Measurements from ENCODE around the gene MYCBPAP.

Gene MYCBPAP

DNA sequence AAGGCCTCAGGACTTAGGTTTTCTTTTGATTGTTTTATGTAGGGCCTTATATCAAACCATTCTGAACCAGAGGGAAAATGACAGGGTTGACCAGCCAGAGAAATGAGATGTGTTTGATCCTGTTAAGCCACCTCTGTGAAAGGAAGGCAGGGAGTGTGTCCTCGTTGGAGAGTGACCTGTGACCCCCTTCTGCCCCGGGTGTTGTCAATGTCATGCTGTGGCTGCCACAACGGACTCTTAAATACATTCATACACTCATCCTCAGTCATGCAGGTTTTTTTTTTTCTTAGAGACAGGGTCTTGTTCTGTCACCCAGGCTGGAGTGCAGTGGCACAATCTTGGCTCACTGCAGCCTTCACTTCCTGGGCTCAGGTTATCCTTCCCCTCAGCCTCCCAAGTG lies 6.1 kb downstream of the MYCBPAP start:
- no peaks in the 10 kb centered on the region for H3K4me1 ChIP-seq (ENCODE audit: control insufficient read depth, low read depth, low read length)
- H3K27ac ChIP-seq (ENCODE audit: low read depth, low read length): no peak overlapping the region
- no peak overlapping the region for H2BK120ac ChIP-seq (ENCODE audit: low read depth, low read length)
- H3K4me2 ChIP-seq (ENCODE audit: low read length): no peak overlapping the region
- H3K18ac ChIP-seq (ENCODE audit: low read length): no peak overlapping the region
- H3K9ac ChIP-seq (ENCODE audit: low read length): no peak overlapping the region
- H3K4ac ChIP-seq (ENCODE audit: low read depth, low read length): no peak overlapping the region
- H3K27me3 ChIP-seq (ENCODE audit: insufficient read depth, low read length, poor library complexity): no peaks in the 10 kb centered on the region
- H3K56ac ChIP-seq (ENCODE audit: low read length): no peak overlapping the region
- H3K79me1 ChIP-seq (ENCODE audit: low read length): no peaks in the 10 kb centered on the region
- no peaks in the 10 kb centered on the region for H3K36me3 ChIP-seq (ENCODE audit: control insufficient read depth, insufficient read depth, low read length)
- H4K8ac ChIP-seq (ENCODE audit: low read depth, low read length): no peak overlapping the region
- H3K79me2 ChIP-seq (ENCODE audit: control insufficient read depth, insufficient read depth, low read length): no peaks in the 10 kb centered on the region
- no peak overlapping the region for H2BK15ac ChIP-seq (replicated peaks; ENCODE audit: low read depth)
- H4K5ac ChIP-seq (ENCODE audit: low read length): no peak overlapping the region
- no peak overlapping the region for H2AK5ac ChIP-seq (ENCODE audit: low read length)
- no peak overlapping the region for H3K4me3 ChIP-seq (ENCODE audit: low read length)
- H2BK5ac ChIP-seq (ENCODE audit: low read length): no peak overlapping the region
- H3K23ac ChIP-seq (ENCODE audit: low read length): no peak overlapping the region
- no CpG with 5 or more reads among the region's 3 CpGs for WGBS (ENCODE audit: extremely low coverage, insufficient coverage, low lambda C conversion rate)
- DNase-seq: no peak

DNA sequence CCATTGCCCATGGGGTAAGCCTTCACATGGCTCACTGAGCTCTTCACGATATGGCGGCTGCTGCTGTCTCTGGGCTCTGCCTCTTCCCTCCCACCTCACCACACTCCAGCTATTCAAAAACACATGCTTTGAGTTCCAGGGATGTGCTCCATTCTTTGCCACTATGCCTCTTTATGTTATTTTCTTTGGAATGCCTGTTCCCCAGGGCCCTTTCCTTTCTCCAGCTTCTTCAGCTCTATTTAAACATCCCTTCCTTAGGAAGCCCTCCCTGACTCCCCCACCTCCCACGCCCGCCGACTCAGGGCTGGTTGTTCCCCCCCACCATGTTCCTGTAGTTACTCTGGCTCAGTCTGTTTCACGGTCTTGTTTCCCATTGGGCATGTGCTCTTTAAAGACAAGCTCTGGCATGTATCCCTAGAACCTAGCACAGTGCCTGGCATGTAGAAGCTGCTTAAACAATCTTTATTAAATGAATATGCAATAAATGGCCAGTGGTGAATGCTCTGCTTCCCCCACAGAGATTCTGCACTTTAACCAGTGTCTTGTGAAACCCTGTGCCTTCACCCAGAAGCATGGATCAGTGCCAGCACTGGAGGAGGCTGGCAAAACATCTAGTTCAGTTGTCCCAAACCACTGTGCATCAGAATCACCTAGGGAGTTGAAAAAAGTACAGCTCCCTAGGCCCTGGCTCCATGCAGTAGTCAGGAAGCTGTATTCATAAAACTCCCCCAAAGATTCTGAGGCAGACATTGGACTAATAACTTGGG lies 6.9 kb downstream of the MYCBPAP start:
- H2BK5ac ChIP-seq (ENCODE audit: low read length): no peak overlapping the region
- no peak overlapping the region for H2BK120ac ChIP-seq (ENCODE audit: low read depth, low read length)
- H2AK5ac ChIP-seq (ENCODE audit: low read length): no peak overlapping the region
- H3K27ac ChIP-seq (ENCODE audit: low read depth, low read length): no peak overlapping the region
- H3K27me3 ChIP-seq (ENCODE audit: insufficient read depth, low read length, poor library complexity): no peaks in the 10 kb centered on the region
- DNase-seq: peak; percentile 36
- no peak overlapping the region for H4K5ac ChIP-seq (ENCODE audit: low read length)
- no peak overlapping the region for H3K4ac ChIP-seq (ENCODE audit: low read depth, low read length)
- H3K79me1 ChIP-seq (ENCODE audit: low read length): no peaks in the 10 kb centered on the region
- H3K4me1 ChIP-seq (ENCODE audit: control insufficient read depth, low read depth, low read length): no peaks in the 10 kb centered on the region
- no CpG with 5 or more reads among the region's 6 CpGs for WGBS (ENCODE audit: extremely low coverage, insufficient coverage, low lambda C conversion rate)
- H3K4me3 ChIP-seq (ENCODE audit: low read length): no peak overlapping the region
- H3K36me3 ChIP-seq (ENCODE audit: control insufficient read depth, insufficient read depth, low read length): no peaks in the 10 kb centered on the region
- H3K9ac ChIP-seq (ENCODE audit: low read length): no peak overlapping the region
- H3K79me2 ChIP-seq (ENCODE audit: control insufficient read depth, insufficient read depth, low read length): no peaks in the 10 kb centered on the region
- H2BK15ac ChIP-seq (replicated peaks; ENCODE audit: low read depth): no peak overlapping the region
- H4K8ac ChIP-seq (ENCODE audit: low read depth, low read length): no peak overlapping the region
- H3K18ac ChIP-seq (ENCODE audit: low read length): no peak overlapping the region
- no peak overlapping the region for H3K23ac ChIP-seq (ENCODE audit: low read length)
- H3K4me2 ChIP-seq (ENCODE audit: low read length): no peak overlapping the region
- no peak overlapping the region for H3K56ac ChIP-seq (ENCODE audit: low read length)

DNA sequence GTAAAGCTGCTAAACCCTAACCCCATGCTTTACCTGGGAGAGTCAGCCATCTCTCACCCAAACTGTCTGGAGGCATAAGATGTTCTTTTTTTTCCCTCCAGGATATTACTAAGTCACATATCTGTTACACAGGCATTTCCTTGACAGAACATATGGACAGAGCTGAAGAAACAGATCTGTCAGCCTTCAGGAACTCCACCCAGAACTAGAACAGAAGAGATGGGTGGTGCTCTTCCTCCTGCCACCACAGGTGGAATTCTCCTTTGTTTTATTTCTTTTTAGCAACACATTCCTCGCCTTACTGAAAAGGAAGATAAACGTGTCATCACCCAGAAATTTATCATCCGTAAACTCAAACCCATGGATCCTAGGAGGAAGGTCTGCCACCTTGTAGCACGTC lies 8.8 kb downstream of the MYCBPAP start:
- Histone ChIP-seq H3K4me1 (ENCODE audit: control insufficient read depth, low read depth, low read length) (no peaks in the 10 kb centered on the region), H3K79me2 (ENCODE audit: control insufficient read depth, insufficient read depth, low read length) (no peaks in the 10 kb centered on the region), H3K79me1 (ENCODE audit: low read length) (no peaks in the 10 kb centered on the region), H3K4me3 (ENCODE audit: low read length) (no peak overlapping the region), H3K36me3 (ENCODE audit: control insufficient read depth, insufficient read depth, low read length) (no peaks in the 10 kb centered on the region), H3K4me2 (ENCODE audit: low read length) (no peak overlapping the region), H3K27me3 (ENCODE audit: insufficient read depth, low read length, poor library complexity) (no peaks in the 10 kb centered on the region), H3K9ac (ENCODE audit: low read length) (no peak overlapping the region), H3K56ac (ENCODE audit: low read length) (no peak overlapping the region), H2AK5ac (ENCODE audit: low read length) (no peak overlapping the region), H2BK5ac (ENCODE audit: low read length) (no peak overlapping the region), H3K18ac (ENCODE audit: low read length) (no peak overlapping the region), H3K27ac (ENCODE audit: low read depth, low read length) (no peak overlapping the region), H4K8ac (ENCODE audit: low read depth, low read length) (no peak overlapping the region), H2BK120ac (ENCODE audit: low read depth, low read length) (no peak overlapping the region), H2BK15ac (replicated peaks; ENCODE audit: low read depth) (no peak overlapping the region), H4K5ac (ENCODE audit: low read length) (no peak overlapping the region), H3K4ac (ENCODE audit: low read depth, low read length) (no peak overlapping the region), H3K23ac (ENCODE audit: low read length) (no peak overlapping the region)
- DNase-seq: no peak
- no CpG with 5 or more reads among the region's 4 CpGs for WGBS (ENCODE audit: extremely low coverage, insufficient coverage, low lambda C conversion rate)

DNA sequence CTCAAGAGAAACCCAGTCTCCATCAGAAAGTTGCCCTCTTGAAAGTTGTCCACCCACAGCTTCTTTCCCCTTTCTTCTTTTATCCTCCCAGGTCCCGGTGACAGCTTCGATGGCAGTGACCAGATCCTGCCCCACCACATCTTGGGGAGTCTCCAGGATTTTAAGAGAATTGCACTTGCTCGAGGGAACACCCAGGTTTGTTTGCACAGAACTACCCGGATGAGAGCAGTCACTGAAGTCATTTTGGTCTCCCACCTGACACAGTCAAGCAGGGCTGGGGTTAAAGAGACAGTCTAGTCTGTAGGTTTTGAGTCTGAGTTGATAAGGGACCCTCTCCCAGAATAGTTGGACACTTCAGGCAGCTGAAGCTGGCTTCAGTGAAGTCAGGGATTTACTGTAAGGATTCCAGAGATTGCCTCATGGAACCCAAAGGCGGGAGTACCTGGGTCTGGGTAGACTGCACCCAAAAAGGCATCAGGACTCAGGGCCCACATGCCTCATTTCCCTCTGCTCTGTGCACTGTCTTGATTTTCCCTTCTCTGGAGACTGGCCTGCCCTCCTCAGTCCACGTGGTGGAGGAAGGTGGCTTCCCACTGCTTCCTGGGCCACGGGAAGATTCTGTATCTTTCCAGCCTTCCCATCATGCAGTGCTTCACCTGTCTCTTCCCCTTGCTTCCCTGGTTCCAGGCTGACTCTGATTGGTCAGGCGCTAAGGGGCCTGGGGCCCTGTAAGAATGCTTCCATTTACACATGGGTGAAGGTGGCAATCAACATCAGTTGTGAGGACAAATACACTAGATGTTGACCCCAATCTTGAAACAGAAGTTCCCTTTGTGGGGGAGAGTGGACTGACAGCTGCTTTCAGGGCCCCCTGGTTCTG lies 9.5 kb downstream of the MYCBPAP start:
- Histone ChIP-seq H4K8ac (ENCODE audit: low read depth, low read length) (no peak overlapping the region), H3K36me3 (ENCODE audit: control insufficient read depth, insufficient read depth, low read length) (no peaks in the 10 kb centered on the region), H2BK5ac (ENCODE audit: low read length) (no peak overlapping the region), H3K79me2 (ENCODE audit: control insufficient read depth, insufficient read depth, low read length) (no peaks in the 10 kb centered on the region), H3K79me1 (ENCODE audit: low read length) (no peaks in the 10 kb centered on the region), H3K56ac (ENCODE audit: low read length) (no peak overlapping the region), H2BK120ac (ENCODE audit: low read depth, low read length) (no peak overlapping the region), H3K4me1 (ENCODE audit: control insufficient read depth, low read depth, low read length) (no peaks in the 10 kb centered on the region), H3K27ac (ENCODE audit: low read depth, low read length) (no peak overlapping the region), H2AK5ac (ENCODE audit: low read length) (no peak overlapping the region), H3K4me2 (ENCODE audit: low read length) (no peak overlapping the region), H2BK15ac (replicated peaks; ENCODE audit: low read depth) (no peak overlapping the region), H3K4ac (ENCODE audit: low read depth, low read length) (no peak overlapping the region), H3K18ac (ENCODE audit: low read length) (no peak overlapping the region), H3K4me3 (ENCODE audit: low read length) (no peak overlapping the region), H3K27me3 (ENCODE audit: insufficient read depth, low read length, poor library complexity) (no peaks in the 10 kb centered on the region), H4K5ac (ENCODE audit: low read length) (no peak overlapping the region), H3K9ac (ENCODE audit: low read length) (no peak overlapping the region), H3K23ac (ENCODE audit: low read length) (no peak overlapping the region)
- no CpG with 5 or more reads among the region's 8 CpGs for WGBS (ENCODE audit: extremely low coverage, insufficient coverage, low lambda C conversion rate)
- DNase-seq: peak; percentile 44

DNA sequence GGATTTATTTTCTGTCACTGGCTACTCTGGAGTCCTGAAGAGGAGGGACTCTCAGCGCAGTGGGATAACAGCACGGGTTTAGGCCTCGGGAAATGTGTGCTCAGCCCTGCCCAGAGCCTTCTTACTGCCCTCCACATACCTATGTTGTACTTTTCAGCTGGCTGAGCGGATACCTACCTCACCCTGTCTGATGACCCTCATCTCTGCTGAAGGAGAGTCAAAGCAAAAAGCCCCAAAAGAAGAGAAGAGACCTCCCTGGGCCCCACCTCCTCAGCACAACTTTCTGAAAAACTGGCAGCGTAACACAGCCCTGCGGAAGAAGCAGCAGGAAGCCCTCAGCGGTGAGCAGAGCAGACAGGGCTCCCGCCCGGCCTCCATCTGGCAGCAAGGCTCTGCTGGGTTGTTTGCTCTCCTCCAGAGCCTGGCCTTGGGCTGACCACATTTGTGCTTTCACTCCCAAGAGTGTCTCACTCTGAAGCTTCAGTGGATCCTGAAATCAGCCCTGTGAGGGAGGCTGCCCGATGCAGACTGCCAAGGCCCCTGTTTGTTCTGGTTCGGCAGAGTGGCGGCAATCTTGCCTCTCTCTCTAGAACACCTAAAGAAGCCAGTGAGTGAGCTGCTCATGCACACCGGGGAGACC lies 10.3 kb downstream of the MYCBPAP start:
- H3K4me3 ChIP-seq (ENCODE audit: low read length): no peak overlapping the region
- no peaks in the 10 kb centered on the region for H3K36me3 ChIP-seq (ENCODE audit: control insufficient read depth, insufficient read depth, low read length)
- H3K4me1 ChIP-seq (ENCODE audit: control insufficient read depth, low read depth, low read length): no peaks in the 10 kb centered on the region
- no peak overlapping the region for H3K27ac ChIP-seq (ENCODE audit: low read depth, low read length)
- no CpG with 5 or more reads among the region's 13 CpGs for WGBS (ENCODE audit: extremely low coverage, insufficient coverage, low lambda C conversion rate)
- no peak overlapping the region for H3K56ac ChIP-seq (ENCODE audit: low read length)
- H3K23ac ChIP-seq (ENCODE audit: low read length): no peak overlapping the region
- no peak overlapping the region for H2BK5ac ChIP-seq (ENCODE audit: low read length)
- H3K9ac ChIP-seq (ENCODE audit: low read length): no peak overlapping the region
- H3K4me2 ChIP-seq (ENCODE audit: low read length): no peak overlapping the region
- no peaks in the 10 kb centered on the region for H3K79me1 ChIP-seq (ENCODE audit: low read length)
- no peak overlapping the region for H2BK15ac ChIP-seq (replicated peaks; ENCODE audit: low read depth)
- no peaks in the 10 kb centered on the region for H3K27me3 ChIP-seq (ENCODE audit: insufficient read depth, low read length, poor library complexity)
- no peak overlapping the region for H4K5ac ChIP-seq (ENCODE audit: low read length)
- H3K18ac ChIP-seq (ENCODE audit: low read length): no peak overlapping the region
- no peak for DNase-seq
- H2BK120ac ChIP-seq (ENCODE audit: low read depth, low read length): no peak overlapping the region
- no peak overlapping the region for H2AK5ac ChIP-seq (ENCODE audit: low read length)
- no peak overlapping the region for H4K8ac ChIP-seq (ENCODE audit: low read depth, low read length)
- H3K79me2 ChIP-seq (ENCODE audit: control insufficient read depth, insufficient read depth, low read length): no peaks in the 10 kb centered on the region
- H3K4ac ChIP-seq (ENCODE audit: low read depth, low read length): no peak overlapping the region
